Lower lobe of right lung (tissue), 2 donors: ENCODE results near the gene MTF2. TPM values are rescaled to one million over a fixed set of nuclear protein-coding genes. Genes with fewer than 3 reads are reported as not detected.

Experiments
- ATAC-seq, 2 donors: fragments of 200-7000 bp; cut with Tn5 transposase; one replicate each; pipeline ENCODE4 v1.9.1; 2020 to 2022; ENCODE audit warnings: mild to moderate bottlenecking in 2 of 2, moderate library complexity in 2 of 2
- DNase-seq: peaks from one replicate; pipeline ENCODE4 v3.0.0-alpha.2; 2020
- H3K27ac ChIP-seq: fragments of 200-600 bp; one replicate; pipeline ENCODE4 v1.8.0; 2022
- H3K27me3 ChIP-seq: fragments of 200-600 bp; one replicate; pipeline ENCODE4 v1.8.0; 2022; ENCODE audit warnings: low read depth
- H3K36me3 ChIP-seq: fragments of 200-600 bp; one replicate; pipeline ENCODE4 v1.8.0; 2022; ENCODE audit warnings: mild to moderate bottlenecking
- H3K4me1 ChIP-seq: fragments of 200-600 bp; one replicate; pipeline ENCODE4 v1.8.0; 2022
- H3K4me3 ChIP-seq: fragments of 200-600 bp; one replicate; pipeline ENCODE4 v1.8.0; 2022; ENCODE audit warnings: mild to moderate bottlenecking
- H3K9me3 ChIP-seq: fragments of 200-600 bp; one replicate; pipeline ENCODE4 v1.8.0; 2022
- CTCF ChIP-seq: fragments of 200-600 bp; IDR thresholded peaks from one replicate; pipeline ENCODE4 v1.8.0; 2022; ENCODE audit warnings: antibody characterized with exemption, mild to moderate bottlenecking
- intact Hi-C: fragments of 100-400 bp; cut with DNase I; formaldehyde crosslinking; loops from one replicate; pipeline ENCODE4 v1.11.0; 2022
- total RNA-seq: library from RNA; stranded (reverse); fragmentation: NEBNext Ultra II Directional; extraction: Animal tissue kit (Norgen Biotek cat#: 25700); gene quantifications from one replicate; pipeline ENCODE4 v1.2.1, GENCODE V29; 2021
- donor health status: DM: no; HTN: yes; CAD: no; lungs with severe emphysema.

The MTF2 gene
- total RNA-seq, 1 donor from 2014 or later, result 20.2 TPM

- no peak for ATAC-seq
- TF ChIP-seq CTCF, result no peak
Observed at GRCh38 chr1:93102142-93102541, 23.1 kb downstream of the MTF2 start.

GRCh38 chr1:93106226-93106625, 27.1 kb downstream of the MTF2 start:
- H3K27me3 ChIP-seq, result no peaks in the 10 kb centered on the region
- no peaks in the 10 kb centered on the region for H3K9me3 ChIP-seq
- no peak for TF ChIP-seq CTCF
- no peak overlapping the region for H3K27ac ChIP-seq
- H3K4me3 ChIP-seq, result no peak overlapping the region
- H3K4me1 ChIP-seq, result peaks cover 3% of the 10 kb centered on the region
- no peak for ATAC-seq
- peaks cover 7% of the 10 kb centered on the region for H3K36me3 ChIP-seq
- no peak for DNase-seq
- intact Hi-C loops, result no loop called here

More at GRCh38 chr1:93102142-93102541, 23.1 kb downstream of the MTF2 start:
- intact Hi-C loops, result no loop called here
- no peaks in the 10 kb centered on the region for H3K27me3 ChIP-seq
- no peak overlapping the region for H3K4me3 ChIP-seq
- H3K4me1 ChIP-seq, result no peaks in the 10 kb centered on the region
- no peak for DNase-seq
- H3K36me3 ChIP-seq, result peaks cover 7% of the 10 kb centered on the region
- H3K27ac ChIP-seq, result no peak overlapping the region
- H3K9me3 ChIP-seq, result no peaks in the 10 kb centered on the region

- ATAC-seq (no peak), DNase-seq (no peak)
- peaks cover 7% of the 10 kb centered on the region for H3K36me3 ChIP-seq
- no peaks in the 10 kb centered on the region for H3K27me3 ChIP-seq
- H3K9me3 ChIP-seq, result no peaks in the 10 kb centered on the region
- intact Hi-C loops, result no loop called here
- no peak for TF ChIP-seq CTCF
- no peak overlapping the region for H3K27ac ChIP-seq
- no peak overlapping the region for H3K4me3 ChIP-seq
- H3K4me1 ChIP-seq, result peaks cover 8% of the 10 kb centered on the region
Observed at GRCh38 chr1:93107395-93107794, 28.3 kb downstream of the MTF2 start.

- no peaks in the 10 kb centered on the region for H3K27me3 ChIP-seq
- DNase-seq, result no peak
- H3K4me3 ChIP-seq, result no peak overlapping the region
- H3K4me1 ChIP-seq, result peaks cover 8% of the 10 kb centered on the region
- H3K27ac ChIP-seq, result no peak overlapping the region
- intact Hi-C loops, result no loop called here
- TF ChIP-seq CTCF, result no peak
- peaks cover 7% of the 10 kb centered on the region for H3K36me3 ChIP-seq
- ATAC-seq, result no peak
- no peaks in the 10 kb centered on the region for H3K9me3 ChIP-seq
Observed at GRCh38 chr1:93108335-93108734, 29.3 kb downstream of the MTF2 start.

GRCh38 chr1:93109578-93109977, 30.5 kb downstream of the MTF2 start:
- ATAC-seq (no peak), DNase-seq (no peak)
- peaks cover 3% of the 10 kb centered on the region for H3K36me3 ChIP-seq
- H3K4me3 ChIP-seq, result no peak overlapping the region
- H3K9me3 ChIP-seq, result no peaks in the 10 kb centered on the region
- no peak overlapping the region for H3K27ac ChIP-seq
- intact Hi-C loops, result no loop called here
- TF ChIP-seq CTCF, result no peak
- H3K27me3 ChIP-seq, result no peaks in the 10 kb centered on the region
- peaks cover 8% of the 10 kb centered on the region for H3K4me1 ChIP-seq

GRCh38 chr1:93111065-93111464, 32.0 kb downstream of the MTF2 start:
- Histone ChIP-seq H3K4me1 (peaks cover 8% of the 10 kb centered on the region), H3K36me3 (peaks cover 18% of the 10 kb centered on the region), H3K4me3 (no peak overlapping the region), H3K27me3 (no peaks in the 10 kb centered on the region), H3K9me3 (no peaks in the 10 kb centered on the region), H3K27ac (no peak overlapping the region)
- TF ChIP-seq CTCF, result no peak
- ATAC-seq (no peak), DNase-seq (no peak)
- intact Hi-C loops, result no loop called here
